GM21825 (cell line): Measurements from ENCODE around the gene TMEM163.
A peak's percentile ranks its signal among the peaks of the same experiment; 100 is the strongest.

Experiments
- ATAC-seq: cut with Tn5 transposase; IDR thresholded peaks from one replicate; pipeline ENCODE4 v1.9.1; 2021; ENCODE audit warnings: mild to moderate bottlenecking, moderate library complexity; ENCODE audit not compliant: unreplicated experiment

TMEM163 gene

GRCh38 chr2:134417968-134418582 lies 300.7 kb downstream of the TMEM163 start:
- ATAC-seq, result no peak

- no peak for ATAC-seq
Measured at GRCh38 chr2:134416637-134417036, 302.2 kb downstream of the TMEM163 start.

- no peak for ATAC-seq
Measured at GRCh38 chr2:134416018-134416417, 302.8 kb downstream of the TMEM163 start.

DNA sequence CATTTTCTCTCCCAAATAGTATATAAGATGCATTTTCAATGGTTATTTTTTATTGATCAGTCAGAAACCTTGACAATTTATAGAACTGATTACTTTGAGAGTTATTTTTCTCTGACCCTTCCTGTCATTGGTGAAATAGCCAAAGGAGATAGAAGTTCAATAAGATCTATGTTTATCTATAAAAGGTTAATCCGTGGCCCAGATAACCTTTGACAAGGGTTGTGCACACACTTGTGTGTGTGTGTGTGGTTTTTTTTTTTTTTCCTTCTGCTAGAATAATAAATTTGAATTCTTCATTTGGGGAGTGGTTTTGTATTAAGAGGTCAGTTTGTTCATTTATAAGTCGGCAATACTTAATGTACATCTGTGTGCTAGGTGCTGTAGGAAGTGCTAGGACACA lies 304.9 kb downstream of the TMEM163 start:
- no peak for ATAC-seq

GRCh38 chr2:134413430-134413829 lies 305.4 kb downstream of the TMEM163 start:
- ATAC-seq, result no peak

- no peak for ATAC-seq
Measured at GRCh38 chr2:134412639-134412999, 306.2 kb downstream of the TMEM163 start.

GRCh38 chr2:134411828-134412638 lies 306.8 kb downstream of the TMEM163 start:
- ATAC-seq, result peak; percentile 96

- ATAC-seq, result no peak
Measured at GRCh38 chr2:134411279-134411827, 307.4 kb downstream of the TMEM163 start.

GRCh38 chr2:134410831-134411231 lies 308.0 kb downstream of the TMEM163 start:
- ATAC-seq, result no peak

DNA sequence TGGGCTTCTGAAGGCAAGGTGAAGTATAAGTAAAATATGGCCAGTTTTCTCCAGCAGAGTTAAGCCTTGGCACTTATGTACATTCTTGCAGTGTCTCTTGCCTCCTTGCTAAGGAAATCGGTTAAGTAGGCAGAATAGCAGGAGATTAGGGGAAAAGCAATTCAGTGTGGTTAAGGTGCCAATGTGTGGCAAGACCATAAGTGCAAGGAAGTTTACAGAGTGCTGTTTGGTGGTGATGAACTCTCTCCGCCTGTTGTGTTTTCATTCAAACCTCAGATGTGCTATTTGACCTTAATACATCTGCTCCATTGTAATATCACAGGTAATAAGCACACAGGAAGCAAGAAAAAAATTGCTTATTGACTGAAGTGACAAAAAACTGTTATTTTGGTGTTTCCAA lies 308.8 kb downstream of the TMEM163 start:
- no peak for ATAC-seq

GRCh38 chr2:134408791-134409190 lies 310.0 kb downstream of the TMEM163 start:
- no peak for ATAC-seq

GRCh38 chr2:134408386-134408785 lies 310.4 kb downstream of the TMEM163 start:
- no peak for ATAC-seq

DNA sequence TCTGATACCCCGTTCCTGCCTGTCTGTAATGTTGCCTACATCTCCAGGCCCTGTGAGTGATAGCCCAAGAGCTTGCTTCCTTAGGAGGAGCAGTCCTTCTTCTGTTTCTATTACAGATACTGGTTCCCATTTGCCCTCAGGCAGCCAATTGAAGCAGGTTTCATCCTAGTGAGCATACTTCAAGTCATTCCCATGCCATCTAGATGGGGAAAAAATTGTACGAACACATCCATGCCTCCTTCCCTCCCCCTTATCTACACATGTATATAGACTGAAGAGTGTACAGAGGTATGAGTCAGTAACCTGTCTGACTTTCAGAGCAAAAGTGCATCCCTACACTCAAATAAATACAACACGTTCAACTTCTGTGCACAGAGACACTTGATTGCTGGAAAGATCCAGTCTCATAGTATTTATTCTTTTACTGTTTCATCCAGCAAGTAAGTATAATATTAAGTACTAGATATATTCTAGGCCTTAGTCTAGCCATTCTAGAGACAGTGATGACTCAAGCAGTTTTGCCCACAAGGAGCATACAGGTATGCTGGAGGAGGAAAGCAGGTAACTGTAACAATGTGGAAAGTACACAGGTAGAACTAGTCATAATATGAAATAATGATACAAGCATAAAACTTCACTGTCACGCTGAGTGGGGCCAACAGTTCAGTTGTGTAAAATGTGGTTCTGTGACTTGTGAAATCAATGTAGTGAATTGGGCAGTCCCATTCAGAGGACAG lies 311.5 kb downstream of the TMEM163 start:
- no peak for ATAC-seq

GRCh38 chr2:134406736-134407135 lies 312.1 kb downstream of the TMEM163 start:
- no peak for ATAC-seq

DNA sequence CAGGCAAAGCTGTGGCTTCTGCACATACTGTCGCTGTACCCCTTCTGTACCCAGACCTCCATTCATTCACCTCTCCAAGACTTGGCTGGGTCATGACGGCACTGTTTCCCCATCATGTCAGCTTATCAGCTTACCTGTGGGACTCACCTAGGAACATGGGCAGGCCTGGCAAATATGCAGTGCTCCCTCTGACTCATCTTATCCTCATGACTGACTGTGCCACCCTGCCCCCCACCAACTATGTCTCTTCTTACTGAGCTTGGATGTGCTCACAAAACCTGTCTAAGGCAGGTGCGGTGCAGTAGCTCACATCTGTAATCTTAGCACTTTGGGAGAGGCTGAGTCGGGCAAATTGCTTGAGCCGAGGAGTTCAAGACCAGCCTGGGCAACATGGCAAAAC lies 312.5 kb downstream of the TMEM163 start:
- no peak for ATAC-seq
